HG02759 (cell line): ENCODE results near the gene SMAD6.

Experiments used
- ATAC-seq: cut with Tn5 transposase; IDR thresholded peaks from one replicate; pipeline ENCODE4 v1.9.1; 2021; ENCODE audit warnings: mild to moderate bottlenecking, moderate library complexity; ENCODE audit not compliant: unreplicated experiment

The SMAD6 gene

DNA sequence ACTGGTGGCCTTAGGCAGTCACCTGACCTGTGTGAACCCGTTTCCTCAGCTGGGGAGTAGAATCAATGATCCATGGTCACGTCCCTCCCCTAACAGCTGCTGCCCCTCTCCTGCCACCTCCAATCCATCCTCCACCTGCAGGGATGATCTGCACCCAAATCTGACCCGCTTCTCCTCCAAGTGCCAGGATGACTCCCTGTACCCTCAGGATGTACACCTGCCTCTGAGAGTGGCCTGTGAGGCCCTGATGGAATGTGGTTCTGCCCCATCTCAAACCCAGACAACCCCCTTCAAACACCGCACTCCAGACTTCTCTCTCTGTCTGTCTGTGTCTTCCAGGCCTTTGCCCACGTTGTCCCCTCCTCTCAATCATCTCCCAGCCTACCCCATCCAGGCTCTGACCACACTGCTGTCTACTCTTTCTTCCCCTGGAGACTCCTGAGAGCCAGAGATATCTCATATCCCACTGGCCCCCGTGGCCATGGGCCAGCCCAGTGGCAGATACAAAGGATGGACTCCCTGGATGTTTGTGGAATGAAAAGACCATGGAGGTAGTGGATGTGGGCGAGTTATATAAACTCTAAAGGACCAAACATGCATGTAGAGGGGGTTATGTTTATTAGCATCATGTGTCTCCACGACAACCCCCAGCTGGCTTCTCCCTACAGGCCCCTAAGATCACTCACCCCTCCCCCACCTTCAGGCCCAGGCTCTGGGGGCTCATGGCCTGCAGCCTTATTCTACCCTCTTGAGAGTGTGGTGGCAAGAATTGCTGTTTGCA lies 84.9 kb downstream of the SMAD6 start:
- no peak for ATAC-seq

DNA sequence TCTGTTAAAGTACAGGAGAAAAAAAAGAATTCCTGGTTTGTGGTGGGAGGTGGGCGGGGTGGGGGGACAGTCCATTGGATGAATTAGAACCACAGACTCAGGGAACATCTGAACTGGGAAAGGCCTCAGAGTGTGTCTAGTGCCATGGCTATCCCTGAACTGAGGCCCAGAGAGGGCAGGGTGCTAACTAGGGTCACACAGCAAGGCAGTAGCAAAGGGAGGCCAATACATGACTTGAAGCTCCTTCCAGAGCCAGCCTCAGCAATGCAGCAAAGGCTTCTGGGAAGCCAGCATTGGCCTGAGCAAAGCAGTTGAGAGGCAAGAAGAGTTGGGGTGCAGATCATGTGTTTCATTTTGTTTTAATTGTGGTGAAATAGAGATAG lies 85.4 kb downstream of the SMAD6 start:
- no peak for ATAC-seq

GRCh38 chr15:66788024-66788423 lies 86.0 kb downstream of the SMAD6 start:
- ATAC-seq: no peak

DNA sequence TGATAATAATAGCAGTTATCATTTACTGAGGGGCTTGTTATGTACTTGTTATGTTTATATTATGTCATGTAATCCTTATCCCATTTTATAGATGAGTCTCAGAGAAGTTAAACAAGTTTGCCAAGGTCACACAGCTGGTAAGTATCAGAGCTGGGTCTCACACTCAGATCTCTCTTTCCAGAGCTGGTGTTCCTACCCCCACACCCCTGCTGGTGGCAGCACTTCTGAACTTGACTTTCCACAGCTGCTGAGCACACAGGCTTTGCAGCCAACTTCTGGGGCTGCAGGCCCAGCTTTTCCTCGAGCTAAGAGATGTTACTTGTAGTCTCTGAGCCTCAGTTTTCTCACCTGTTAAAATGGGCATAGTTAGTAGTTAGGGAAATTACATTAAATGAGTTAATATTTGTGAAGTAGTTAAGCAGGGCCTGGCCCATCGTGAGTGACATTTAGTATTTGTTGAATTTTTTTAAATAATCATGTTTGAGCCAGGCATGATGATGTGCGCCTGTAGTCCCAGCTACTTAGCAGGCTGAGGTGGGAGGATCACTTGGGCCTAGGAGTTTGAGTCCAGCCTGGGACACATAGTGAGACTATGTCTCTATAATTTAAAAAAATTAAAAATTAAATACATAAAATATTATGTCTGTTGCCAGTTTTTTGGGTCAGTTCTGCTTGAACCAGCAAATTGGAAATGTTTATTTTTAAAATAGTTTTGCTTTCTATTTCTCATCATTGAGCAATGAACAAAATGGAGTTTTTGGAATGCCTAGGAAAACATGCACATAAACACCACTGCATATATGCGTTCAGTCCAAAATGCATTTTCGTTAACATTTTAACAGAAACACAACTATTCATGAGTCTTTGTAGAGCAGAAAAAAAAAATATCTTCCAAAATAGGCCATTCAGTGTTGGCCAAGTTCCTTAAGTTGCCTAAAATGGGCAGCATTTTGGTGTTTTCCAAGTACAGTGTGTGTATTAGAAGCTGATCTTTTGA lies 87.3 kb downstream of the SMAD6 start:
- ATAC-seq: no peak

DNA sequence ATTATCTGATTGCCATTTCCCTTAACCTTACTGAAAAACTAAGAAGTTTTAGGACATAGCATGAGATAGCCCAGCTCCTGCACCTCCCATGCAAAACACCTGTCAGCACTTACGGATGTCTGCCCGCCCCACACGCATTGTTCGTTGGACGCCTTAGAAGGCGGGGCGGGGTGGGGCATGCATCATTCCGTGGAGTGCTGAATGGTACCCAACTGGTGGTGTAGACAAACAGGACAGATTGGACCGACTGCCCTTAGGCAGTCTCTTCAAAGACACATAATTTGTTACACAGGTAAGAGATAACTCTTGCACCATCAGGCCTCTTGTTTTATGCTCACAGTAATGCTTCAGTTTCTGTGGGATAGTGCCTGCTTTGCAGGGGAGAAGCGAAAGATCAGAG lies 93.8 kb downstream of the SMAD6 start:
- ATAC-seq: no peak

- no peak for ATAC-seq
These were observed 94.3 kb downstream of the SMAD6 start for GRCh38 chr15:66796343-66796742.

DNA sequence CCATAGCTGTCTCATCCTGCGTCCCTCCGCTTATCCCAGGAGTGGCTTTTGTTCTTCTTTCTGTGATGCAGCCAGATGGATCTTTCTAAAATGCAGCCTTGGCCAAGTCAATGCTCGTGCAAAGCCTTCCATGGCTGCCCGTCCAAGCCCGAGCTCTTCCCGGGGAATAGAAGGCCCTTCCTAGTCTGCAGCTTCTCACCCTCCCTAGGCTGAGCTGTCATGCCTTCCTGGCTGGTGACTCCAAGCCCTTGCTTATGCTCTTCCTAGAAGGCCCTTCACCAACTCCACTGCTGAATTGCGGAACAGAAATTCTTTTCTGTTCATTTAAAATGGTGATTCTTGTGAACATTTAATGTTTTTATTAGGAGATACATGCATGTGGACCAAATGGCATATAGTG lies 95.9 kb downstream of the SMAD6 start:
- ATAC-seq: no peak

GRCh38 chr15:66798426-66799061 lies 96.5 kb downstream of the SMAD6 start:
- no peak for ATAC-seq

DNA sequence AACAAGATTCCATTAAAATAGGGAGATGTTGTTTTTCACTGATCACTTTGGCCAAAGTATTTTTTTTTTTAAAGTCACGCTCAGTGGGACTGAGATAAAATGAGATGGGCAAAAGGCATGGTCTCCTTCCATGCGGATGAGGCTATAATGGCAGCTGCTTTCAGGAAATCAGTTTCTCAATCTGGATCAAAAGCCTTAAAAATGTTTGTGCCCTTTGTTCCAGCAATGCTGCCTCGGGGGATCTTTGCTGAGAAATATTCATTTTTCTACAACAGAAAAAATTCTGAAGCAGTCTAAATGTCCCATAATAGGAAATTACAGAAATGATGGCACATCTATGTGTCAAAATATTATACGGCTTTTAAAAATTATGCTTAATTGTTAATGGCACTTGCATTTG lies 97.2 kb downstream of the SMAD6 start:
- ATAC-seq: no peak

GRCh38 chr15:66800584-66801235 lies 98.7 kb downstream of the SMAD6 start:
- ATAC-seq: no peak

GRCh38 chr15:66801266-66801665 lies 99.2 kb downstream of the SMAD6 start:
- ATAC-seq: no peak

DNA sequence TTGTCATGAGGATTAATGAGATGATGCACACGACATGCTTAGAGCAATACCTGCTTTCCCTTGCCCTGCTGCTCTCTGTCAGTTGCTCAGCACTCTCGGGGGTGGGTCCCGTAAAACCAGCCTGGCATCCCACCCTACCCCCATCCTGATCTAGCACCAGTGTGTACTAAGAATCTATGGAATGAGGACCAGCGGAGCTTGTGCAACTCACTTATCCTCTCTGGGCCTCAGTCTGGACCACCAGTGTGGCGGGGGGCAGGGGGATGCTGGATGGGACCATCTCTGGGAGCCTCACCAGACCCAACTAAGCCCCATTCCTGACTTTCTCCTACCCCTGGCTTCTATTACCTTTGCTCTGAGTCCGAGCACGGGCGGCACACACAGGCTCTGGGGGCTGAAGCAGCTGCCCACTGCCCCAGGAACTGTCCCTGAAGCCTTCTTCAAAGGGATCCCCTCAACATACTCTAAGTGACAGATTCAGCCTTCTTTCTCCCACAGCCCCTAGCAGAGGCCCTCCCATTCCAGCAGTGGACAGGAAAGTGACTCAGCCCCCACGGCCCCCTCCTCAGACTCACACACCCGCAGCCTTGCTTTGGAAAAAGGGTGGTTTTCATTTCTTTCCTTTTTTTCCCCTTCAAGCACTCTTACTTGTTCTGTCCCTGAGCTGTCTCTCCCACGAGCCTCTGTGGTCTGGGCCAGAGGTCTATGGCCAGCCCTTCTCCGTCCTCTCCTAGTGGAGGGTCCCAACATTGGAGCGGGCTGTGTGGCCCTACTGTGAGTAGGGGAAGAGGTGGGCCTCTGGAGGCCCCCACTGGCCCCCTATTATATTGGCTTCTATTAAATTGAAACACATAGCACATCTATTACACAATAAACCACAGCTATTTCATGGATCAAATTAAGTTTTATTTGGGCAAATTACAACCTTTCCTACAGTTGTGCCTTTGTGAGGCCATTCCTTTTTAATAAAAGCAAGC lies 100.3 kb downstream of the SMAD6 start:
- ATAC-seq: no peak

DNA sequence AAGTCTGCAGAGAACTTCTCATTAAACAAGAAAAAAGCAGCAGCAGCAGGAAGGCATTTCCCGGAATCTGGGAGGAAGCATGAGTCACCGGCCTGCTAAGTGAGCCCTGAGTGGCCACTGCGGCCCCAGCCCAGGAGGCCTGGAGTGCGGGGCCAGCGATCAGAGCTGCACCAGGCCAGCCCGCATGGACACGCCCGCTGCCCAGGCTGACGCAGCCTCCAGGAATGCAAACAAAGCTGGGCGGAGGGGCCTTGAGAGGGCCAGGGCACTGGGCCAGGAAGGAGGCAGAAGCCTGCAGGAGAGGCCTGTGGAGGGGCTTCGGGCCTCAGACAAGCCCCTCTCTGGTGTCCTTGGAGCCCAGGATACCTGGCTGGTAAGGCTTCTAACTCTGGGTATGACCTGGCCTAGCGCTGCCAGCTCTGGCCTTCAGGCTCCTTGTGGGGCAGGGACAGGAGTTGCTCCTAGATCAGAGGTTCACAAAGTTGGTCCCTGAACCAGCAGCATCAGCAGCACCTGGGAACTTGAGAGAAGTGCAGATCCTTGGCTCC lies 101.2 kb downstream of the SMAD6 start:
- ATAC-seq: no peak

GRCh38 chr15:66803749-66804148 lies 101.7 kb downstream of the SMAD6 start:
- ATAC-seq: no peak

DNA sequence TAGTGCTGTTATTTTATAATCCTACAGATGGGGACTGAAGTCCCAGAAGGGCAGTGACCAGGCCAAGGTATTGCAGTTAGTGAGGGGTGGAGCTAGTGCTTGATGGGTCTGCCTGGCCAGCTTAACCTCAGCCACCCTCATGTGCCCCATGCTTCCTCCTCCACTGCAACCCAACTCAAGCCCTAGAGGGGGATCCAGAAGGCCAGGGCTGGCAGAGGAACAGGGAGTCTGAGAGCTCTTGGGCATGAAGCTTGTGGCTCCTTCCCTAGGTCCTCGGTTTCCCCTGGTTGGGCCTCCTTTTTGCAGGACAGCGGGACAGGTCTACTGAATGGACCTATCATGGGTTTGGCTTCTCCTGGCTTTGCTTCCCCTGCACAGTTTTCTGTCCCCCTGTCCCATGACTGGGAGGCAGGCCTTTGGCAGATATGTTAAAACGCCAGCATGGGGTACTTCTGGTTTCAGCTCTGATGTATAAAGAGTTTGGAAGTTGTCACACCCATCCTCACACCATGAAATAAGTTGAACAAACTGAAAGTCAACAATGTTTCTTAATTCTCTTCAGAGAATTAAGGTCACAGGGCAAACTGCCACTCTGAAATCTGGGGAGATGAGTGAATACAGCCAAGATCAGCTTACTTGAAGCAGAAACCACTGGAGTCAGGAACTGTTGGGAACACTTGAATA lies 103.3 kb downstream of the SMAD6 start:
- ATAC-seq: no peak

DNA sequence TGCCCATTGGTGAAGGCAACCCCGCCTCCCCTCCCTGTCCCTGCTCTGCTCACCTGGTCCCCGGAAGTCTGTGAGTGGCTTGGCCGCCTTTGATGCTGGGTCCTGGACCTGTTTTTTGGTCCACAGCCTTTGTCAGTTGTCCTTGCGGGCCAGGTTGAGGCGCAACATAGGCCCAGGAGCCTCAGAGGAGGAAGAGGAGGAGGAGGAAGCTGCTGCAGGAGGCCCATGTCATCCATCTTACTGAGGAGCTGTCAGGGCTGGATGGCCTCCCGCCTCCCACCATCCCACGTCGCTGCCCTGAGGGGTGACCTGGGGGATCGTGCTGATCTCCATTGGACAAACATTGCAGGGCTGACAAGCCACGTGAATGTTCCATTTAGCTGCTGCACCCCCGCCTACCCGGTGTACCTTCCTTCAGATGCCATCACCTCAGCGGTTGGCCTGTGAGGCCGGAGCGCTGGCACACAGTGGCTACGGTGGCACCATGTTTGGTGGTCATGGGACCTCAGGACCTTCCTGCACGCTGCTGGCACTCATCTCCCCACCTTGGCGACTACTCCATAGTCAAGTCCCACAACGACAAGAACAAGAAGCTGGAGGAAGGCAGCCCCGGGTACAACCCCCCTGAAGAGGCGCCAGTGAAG lies 106.3 kb downstream of the SMAD6 start:
- no peak for ATAC-seq

DNA sequence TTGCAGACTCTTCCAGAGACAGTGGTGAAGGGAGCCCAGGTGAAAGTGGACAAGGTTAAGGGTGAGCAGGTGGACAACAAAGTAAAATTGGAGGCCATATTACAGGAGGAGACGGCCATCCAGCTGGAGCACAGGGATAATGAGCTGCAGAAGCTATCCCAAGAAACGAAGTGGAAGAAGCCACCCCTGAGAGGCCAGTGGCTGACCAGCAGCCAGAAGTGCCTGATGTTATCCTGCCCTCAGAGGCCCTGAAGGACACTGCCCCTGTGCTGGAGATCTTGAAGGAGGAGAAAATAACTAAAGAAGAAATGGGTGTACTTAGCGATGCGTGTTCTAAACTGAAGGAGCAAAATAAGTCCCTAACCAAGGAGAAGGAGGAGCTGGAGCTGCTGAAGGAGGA lies 107.6 kb downstream of the SMAD6 start:
- no peak for ATAC-seq

GRCh38 chr15:66815318-66815717 lies 113.3 kb downstream of the SMAD6 start:
- ATAC-seq: no peak
